Heart left ventricle (tissue), 16 donors: Measurements from ENCODE around the gene CENPU. TPM values are rescaled to one million over a fixed set of nuclear protein-coding genes. Genes with fewer than 3 reads are reported as not detected.

ENCODE experiments used
- ATAC-seq, 4 donors: fragments of 200-7000 bp; cut with Tn5 transposase; one replicate each; pipeline ENCODE4 v1.9.1; 2020 to 2022; ENCODE audit warnings: moderate library complexity in 4 of 4, mild to moderate bottlenecking in 3 of 4, moderate number of reproducible peaks in 1 of 4
- DNase-seq, 5 donors: peaks; one replicate each; pipeline ENCODE4 v3.0.0-alpha.2; 2020
- H3K27ac ChIP-seq, 12 donors: fragments of 200-600 bp; sonication (generic) in 4 of 12; one replicate each; pipeline versions ENCODE4 v1.5.0 to v1.8.0; 2016 to 2022; ENCODE audit warnings: mild to moderate bottlenecking in 2 of 12
- H3K27me3 ChIP-seq, 9 donors: fragments of 200-600 bp; sonication (generic) in 2 of 9; one replicate each; pipeline versions ENCODE4 v1.5.1 to v1.8.0; 2016 to 2022; ENCODE audit warnings: mild to moderate bottlenecking in 3 of 9
- H3K36me3 ChIP-seq, 9 donors: fragments of 200-600 bp; sonication (generic) in 2 of 9; one replicate each; pipeline versions ENCODE4 v1.5.0 to v1.8.0; 2018 to 2022; ENCODE audit warnings: mild to moderate bottlenecking in 2 of 9
- H3K4me1 ChIP-seq, 12 donors: fragments of 200-600 bp; sonication (generic) in 4 of 12; one replicate each; pipeline versions ENCODE4 v1.5.0 to v1.8.0; 2016 to 2022; ENCODE audit warnings: mild to moderate bottlenecking in 3 of 12
- H3K4me3 ChIP-seq, 12 donors: fragments of 200-600 bp; sonication (generic) in 4 of 12; one replicate each; pipeline versions ENCODE4 v1.5.0 to v1.8.0; 2017 to 2022; ENCODE audit warnings: mild to moderate bottlenecking in 9 of 12, moderate library complexity in 4 of 12
- H3K9me3 ChIP-seq, 12 donors: fragments of 200-600 bp; sonication (generic) in 4 of 12; one replicate each; pipeline versions ENCODE4 v1.5.0 to v1.8.0; 2016 to 2022; ENCODE audit warnings: mild to moderate bottlenecking in 1 of 12
- POLR2A ChIP-seq, 2 donors: fragments of 450-650 bp; IDR thresholded peaks; one replicate each; pipeline ENCODE4 v1.6.1; 2017; ENCODE audit warnings: antibody characterized with exemption in 2 of 2, mild to moderate bottlenecking in 2 of 2, moderate library complexity in 2 of 2
- WGBS, 4 donors: extraction: QIAGEN DNeasy Blood & Tissue Kit in 2 of 4; methylation state at CpG; one replicate each; pipeline versions ENCODE4 v1.1.5 to v1.1.7; 2013 to 2018; 5-methylcytosine and 5-hydroxymethylcytosine counted together
- intact Hi-C, 10 donors: fragments of 100-400 bp; cut with DNase I; formaldehyde crosslinking; loops; one replicate each; pipeline versions ENCODE4 v1.11.1 to v1.14.2; 2022
- polyA plus RNA-seq, 2 donors: library from polyadenylated mRNA; stranded (reverse); fragments of 200-250 nt; gene quantifications; one replicate each; pipeline ENCODE4 v1.2.3, GENCODE V29; 2013
- total RNA-seq, 9 donors: library from RNA; depleted of rRNA in 2 of 9; stranded (reverse); fragments of >200 nt in 2 of 9; fragmentation: NEBNext Ultra II Directional in 3 of 9; extraction: Animal tissue kit (Norgen Biotek cat#: 25700) in 3 of 9; gene quantifications; one replicate each; pipeline versions ENCODE4 v1.1.0 to v1.2.4, GENCODE V29; 2016 to 2023
- TF ChIP-seq, protein P1 (sequence below), 12 donors: fragments of 200-600 bp; sonication (generic) in 4 of 12; IDR thresholded peaks; one replicate each; pipeline versions ENCODE4 v1.5.0 to v1.8.0; 2018 to 2022; ENCODE audit warnings: antibody characterized with exemption in 12 of 12, mild to moderate bottlenecking in 5 of 12
- donor health status: ischemic (EF 13 %, LVEDD 7.1; RV severe dilation, severe dysfunction).
- donor health status: healthy with polysubstance abuse.
- donor health status: DM: no; HTN: yes; CAD: no.
- donor health status: DM: no; HTN: no; CAD: no.
- donor health status: ischemic (EF 25% LVEDD 6.9; RV normal size, moderate dysfunction).
- donor health status: ischemic (EF 25% LVEDD 5.7; RV mildly dilated, moderate dysfunction).
- donor health status: healthy.
- donor health status: DM: yes; HTN: yes; CAD: no.
- donor health status: ischemic (EF 35%, LVEDD 5.7; RV mildly dilated, moderate dysfunction).
- donor health status: nonischemic (EF 11% LVEDD 7.7; RV severe dilation, severe dysfunction).
- donor health status: DM: yes; HTN: yes; CAD: no.
- donor health status: PGD.
- donor health status: ischemic (EF 29% LVEDD 5.4; RV normal size, mild dysfunction).
- donor health status: nonischemic (EF 23%, LVEDD 6.1; RV moderate dilation, normal function).

The CENPU gene
- total and polyA plus RNA-seq, 11 donors, result 0.36 to 7.1 (median 1.2) TPM

DNA sequence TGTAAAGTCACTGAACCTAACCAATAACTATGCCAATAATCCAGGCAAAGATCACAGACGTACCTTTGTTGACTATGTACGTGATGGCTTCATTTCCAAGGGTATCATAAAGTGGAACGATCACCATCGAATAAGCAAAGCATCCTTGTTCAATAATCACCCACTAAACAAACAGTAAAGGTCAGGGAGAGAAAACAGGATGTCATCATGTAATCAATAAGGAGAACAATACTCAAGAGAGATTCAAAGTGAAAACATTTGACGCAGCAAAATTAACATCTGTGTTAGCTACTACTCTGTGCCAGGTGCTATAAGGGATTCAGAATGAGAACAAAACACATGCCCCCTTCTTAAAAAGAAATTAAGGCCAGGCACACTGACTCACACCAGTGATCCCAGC is 42.9 kb upstream of the CENPU start:
- peaks cover 3 to 94% (median 74%) of the 10 kb centered on the region in 9 donors for H3K36me3 ChIP-seq
- H3K4me3 ChIP-seq, result no peak overlapping the region
- no peaks in the 10 kb centered on the region for H3K9me3 ChIP-seq
- H3K27me3 ChIP-seq, result no peaks in the 10 kb centered on the region
- DNase-seq (no peak), ATAC-seq (no peak)
- intact Hi-C loops, result no loop called here
- peaks cover 0 to 14% (median 0%) of the 10 kb centered on the region in 12 donors for H3K4me1 ChIP-seq
- TF ChIP-seq POLR2A (IDR thresholded peaks at IDR 0.05), result no peak
- TF ChIP-seq, protein P1, sequence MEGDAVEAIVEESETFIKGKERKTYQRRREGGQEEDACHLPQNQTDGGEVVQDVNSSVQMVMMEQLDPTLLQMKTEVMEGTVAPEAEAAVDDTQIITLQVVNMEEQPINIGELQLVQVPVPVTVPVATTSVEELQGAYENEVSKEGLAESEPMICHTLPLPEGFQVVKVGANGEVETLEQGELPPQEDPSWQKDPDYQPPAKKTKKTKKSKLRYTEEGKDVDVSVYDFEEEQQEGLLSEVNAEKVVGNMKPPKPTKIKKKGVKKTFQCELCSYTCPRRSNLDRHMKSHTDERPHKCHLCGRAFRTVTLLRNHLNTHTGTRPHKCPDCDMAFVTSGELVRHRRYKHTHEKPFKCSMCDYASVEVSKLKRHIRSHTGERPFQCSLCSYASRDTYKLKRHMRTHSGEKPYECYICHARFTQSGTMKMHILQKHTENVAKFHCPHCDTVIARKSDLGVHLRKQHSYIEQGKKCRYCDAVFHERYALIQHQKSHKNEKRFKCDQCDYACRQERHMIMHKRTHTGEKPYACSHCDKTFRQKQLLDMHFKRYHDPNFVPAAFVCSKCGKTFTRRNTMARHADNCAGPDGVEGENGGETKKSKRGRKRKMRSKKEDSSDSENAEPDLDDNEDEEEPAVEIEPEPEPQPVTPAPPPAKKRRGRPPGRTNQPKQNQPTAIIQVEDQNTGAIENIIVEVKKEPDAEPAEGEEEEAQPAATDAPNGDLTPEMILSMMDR (IDR thresholded peaks at IDR 0.05), result no peak
- H3K27ac ChIP-seq, result peak overlapping the region in 2 of 12 donors; percentile 22 to 24
- 89 to 96% (median 94%) methylated on average over 5 of the region's 5 CpGs for WGBS, 4 donors

GRCh38 chr4:184775854-184776555 is 42.1 kb upstream of the CENPU start:
- WGBS, 4 donors, result 52 to 64% (median 63%) methylated on average over 13 of the region's 13 CpGs
- H3K36me3 ChIP-seq, result peaks cover 3 to 98% (median 74%) of the 10 kb centered on the region in 9 donors
- peak in 2 of 5 donors; percentile 31 to 60 for DNase-seq

DNA sequence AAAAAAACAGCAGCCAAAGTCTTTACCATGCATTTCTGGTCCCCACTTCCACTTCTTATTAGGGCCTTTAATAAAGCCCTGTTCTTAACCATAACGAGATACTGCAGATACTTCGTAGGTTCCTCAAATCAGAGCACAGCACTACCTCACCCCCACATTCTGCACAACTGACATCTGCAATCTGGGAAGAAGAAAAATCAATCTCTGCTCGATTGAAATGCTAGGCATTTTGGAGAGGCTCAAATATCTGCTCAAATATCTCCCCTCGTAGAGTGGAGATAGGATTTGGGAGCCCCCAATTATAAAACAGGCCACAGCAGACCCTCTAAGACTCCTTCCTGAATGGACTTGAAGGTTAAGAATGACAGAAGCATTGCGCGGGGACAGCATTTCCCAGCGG is 40.3 kb upstream of the CENPU start:
- ATAC-seq (no peak), DNase-seq (no peak)

More at GRCh38 chr4:184775854-184776555, 42.1 kb upstream of the CENPU start:
- Histone ChIP-seq H3K4me3 (no peak overlapping the region), H3K27ac (peak overlapping the region in 5 of 12 donors; percentile 5 to 35 (median 22)), H3K27me3 (no peaks in the 10 kb centered on the region), H3K9me3 (no peaks in the 10 kb centered on the region), H3K4me1 (peaks cover 0 to 14% (median 0%) of the 10 kb centered on the region in 12 donors)
- peak; percentile 69 to 91 (median 82) for ATAC-seq
- no peak for TF ChIP-seq POLR2A (IDR thresholded peaks at IDR 0.05)
- TF ChIP-seq, protein P1 (IDR thresholded peaks at IDR 0.05), result no peak
- intact Hi-C loops, result no loop called here

DNA sequence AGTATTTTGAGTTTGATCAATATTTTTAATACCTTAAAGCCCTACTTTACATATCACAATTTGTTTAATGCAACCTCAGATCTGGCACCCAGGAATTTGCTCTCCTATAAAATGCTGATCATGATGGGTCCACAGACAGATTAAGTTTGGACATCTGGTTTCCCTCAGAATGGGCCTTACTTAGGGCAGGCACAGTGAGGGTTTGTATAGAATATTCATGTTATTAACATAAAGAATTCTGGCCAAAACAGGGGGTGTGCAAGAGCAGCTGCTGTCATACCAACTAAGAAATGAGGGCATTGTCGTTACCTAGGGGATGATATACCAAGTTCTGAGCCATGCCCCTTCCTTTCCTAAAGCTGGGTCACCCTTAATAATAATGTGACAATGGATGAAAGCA is 37.5 kb upstream of the CENPU start:
- peaks cover 0 to 8% (median 0%) of the 10 kb centered on the region in 12 donors for H3K4me1 ChIP-seq
- ATAC-seq, result no peak
- no peak for DNase-seq
- intact Hi-C loops, result no loop called here
- 84 to 96% (median 89%) methylated on average over 1 of the region's 1 CpG for WGBS, 4 donors
- no peak for TF ChIP-seq POLR2A (IDR thresholded peaks at IDR 0.05)
- TF ChIP-seq, protein P1 (IDR thresholded peaks at IDR 0.05), result no peak
- H3K36me3 ChIP-seq, result peaks cover 5 to 99% (median 91%) of the 10 kb centered on the region in 9 donors
- H3K4me3 ChIP-seq, result no peak overlapping the region
- no peaks in the 10 kb centered on the region for H3K27me3 ChIP-seq
- H3K9me3 ChIP-seq, result no peaks in the 10 kb centered on the region
- no peak overlapping the region for H3K27ac ChIP-seq

More for the DNA sequence above, 40.3 kb upstream of the CENPU start:
- no peaks in the 10 kb centered on the region for H3K27me3 ChIP-seq
- H3K4me1 ChIP-seq, result peaks cover 0 to 14% (median 0%) of the 10 kb centered on the region in 12 donors
- no peaks in the 10 kb centered on the region for H3K9me3 ChIP-seq
- no peak overlapping the region for H3K4me3 ChIP-seq
- 90 to 96% (median 91%) methylated on average over 7 of the region's 7 CpGs for WGBS, 4 donors
- intact Hi-C loops, result no loop called here
- TF ChIP-seq, protein P1 (IDR thresholded peaks at IDR 0.05), result no peak
- no peak for TF ChIP-seq POLR2A (IDR thresholded peaks at IDR 0.05)
- peaks cover 3 to 97% (median 80%) of the 10 kb centered on the region in 9 donors for H3K36me3 ChIP-seq
- H3K27ac ChIP-seq, result no peak overlapping the region
